HCT116 (cell line): Measurements from ENCODE around the gene CDH22. TPM values are rescaled to one million over a fixed set of nuclear protein-coding genes. Genes with fewer than 3 reads are reported as not detected.
A peak's percentile ranks its signal among the peaks of the same experiment; 100 is the strongest.

Source experiments
- ATAC-seq: fragments of 200-7000 bp; cut with Tn5 transposase; 2 replicates; pipeline ENCODE4 v1.9.1; 2020; ENCODE audit warnings: mild to moderate bottlenecking, moderate library complexity
- BruUV-seq: library from RNA; stranded (reverse); fragments of 400-500 nt; replicated peaks from 2 replicates; lab custom pipeline; 2021; lab: Mats Ljungman, UMichigan
- CTCF ChIA-PET: fragments of 300-600 bp; sonication (Branson Sonifier 250); formaldehyde crosslinking; loops from one replicate; lab custom pipeline; 2021; ENCODE audit warnings: antibody characterized with exemption; lab: Charles Lee
- POLR2A ChIA-PET: fragments of 300-600, 350-600 bp; sonication (Branson Sonifier 250); formaldehyde crosslinking; loops from one replicate; lab custom pipeline; 2021; ENCODE audit warnings: antibody characterized with exemption; lab: Charles Lee
- RAD21 ChIA-PET, 2 experiments: fragments of 300-600 bp; sonication (Branson Sonifier 250); formaldehyde crosslinking; loops; one replicate each; lab custom pipeline; 2023; ENCODE audit warnings: low total read pairs in 2 of 2; ENCODE audit not compliant: uncharacterized antibody in 2 of 2, unreplicated experiment in 2 of 2, low non-redundant PET in 1 of 2; lab: Charles Lee
- DNase-seq: peaks from one replicate; pipeline ENCODE4 v3.0.0-alpha.2; 2010; ENCODE audit warnings: low read depth, low spot score
- H2AFZ ChIP-seq: fragments of 200-600 bp; shearing (Covaris generic), sonication (generic); 2 replicates; pipeline ENCODE4 v1.6.1; 2017; ENCODE audit warnings: low read depth, mixed run types, mixed read lengths, antibody characterized with exemption, low read length; ENCODE audit not compliant: poor library complexity, severe bottlenecking
- H3K27ac ChIP-seq: 2 replicates; pipeline ENCODE4 v1.5.1; 2012; ENCODE audit warnings: low read depth, low read length
- H3K27me3 ChIP-seq: fragments of 200-600 bp; sonication (generic); 2 replicates; pipeline ENCODE4 v1.6.1; 2016; ENCODE audit warnings: mixed run types, low read length, mixed read lengths; ENCODE audit not compliant: insufficient read depth
- H3K36me3 ChIP-seq, 2 experiments: fragments of 200-500 bp in 1 of 2; fragments of 200-600 bp in 1 of 2; sonication (Bioruptor generic) in 1 of 2; sonication (generic) in 1 of 2; 2 replicates each; pipeline versions ENCODE4 v1.5.1 to v1.6.1; 2014 to 2016; ENCODE audit warnings: low read length in 2 of 2, inconsistent platforms in 1 of 2, mixed read lengths in 1 of 2, mixed run types in 1 of 2; ENCODE audit not compliant: insufficient read depth in 2 of 2, control insufficient read depth in 1 of 2
- H3K4me1 ChIP-seq, 2 experiments: fragments of 200-600 bp in 1 of 2; sonication (generic) in 1 of 2; 2 replicates each; pipeline versions ENCODE4 v1.5.1 to v1.6.1; 2012 to 2017; ENCODE audit warnings: low read length in 2 of 2, inconsistent platforms in 1 of 2, mild to moderate bottlenecking in 1 of 2, mixed read lengths in 1 of 2, mixed run types in 1 of 2, moderate library complexity in 1 of 2; ENCODE audit not compliant: insufficient read depth in 2 of 2, control insufficient read depth in 1 of 2
- H3K4me2 ChIP-seq: fragments of 200-600 bp; sonication (generic); 2 replicates; pipeline ENCODE4 v1.6.1; 2017; ENCODE audit warnings: mixed run types, low read length, mixed read lengths
- H3K4me3 ChIP-seq, 2 experiments: fragments of 200-600 bp in 1 of 2; sonication (generic) in 1 of 2; replicated peaks in 1 of 2; 2 replicates each; pipeline ENCODE4 v1.5.1; 2011 to 2016; ENCODE audit warnings: low read length in 2 of 2, control low read depth in 1 of 2, low read depth in 1 of 2, mild to moderate bottlenecking in 1 of 2, mixed read lengths in 1 of 2, mixed run types in 1 of 2
- H3K79me2 ChIP-seq: fragments of 200-600 bp; sonication (generic); 2 replicates; pipeline ENCODE4 v1.6.1; 2017; ENCODE audit warnings: mild to moderate bottlenecking, mixed run types, low read length, moderate library complexity, mixed read lengths; ENCODE audit not compliant: insufficient read depth
- H3K9ac ChIP-seq: fragments of 200-600 bp; sonication (generic); 2 replicates; pipeline ENCODE4 v1.6.1; 2016; ENCODE audit warnings: low read length, mixed read lengths
- H3K9me2 ChIP-seq: fragments of 200-600 bp; sonication (generic), shearing (Covaris generic); 2 replicates; pipeline ENCODE4 v1.6.1; 2017; ENCODE audit warnings: mixed run types, mild to moderate bottlenecking, moderate library complexity; ENCODE audit not compliant: insufficient read depth
- H3K9me3 ChIP-seq, 2 experiments: fragments of 200-500 bp in 1 of 2; fragments of 200-600 bp in 1 of 2; sonication (Bioruptor generic) in 1 of 2; sonication (generic) in 1 of 2; 2 replicates each; pipeline ENCODE4 v1.6.1; 2014 to 2017; ENCODE audit warnings: low read length in 2 of 2, mixed read lengths in 2 of 2, inconsistent platforms in 1 of 2, low read depth in 1 of 2, mild to moderate bottlenecking in 1 of 2, mixed run types in 1 of 2, moderate library complexity in 1 of 2; ENCODE audit not compliant: control insufficient read depth in 1 of 2, insufficient read depth in 1 of 2
- H4K20me1 ChIP-seq: fragments of 200-600 bp; sonication (generic), shearing (Covaris generic); 2 replicates; pipeline ENCODE4 v1.6.1; 2017; ENCODE audit warnings: mixed run types, mild to moderate bottlenecking, moderate library complexity; ENCODE audit not compliant: insufficient read depth
- CTCF ChIP-seq, 3 experiments: fragments of 200-600 bp in 1 of 3; sonication (generic) in 1 of 3; IDR thresholded peaks in 2 of 3; conservative IDR thresholded peaks in 1 of 3; 2 replicates each; pipeline ENCODE4 v1.5.1; 2012 to 2017; ENCODE audit warnings: low read depth in 2 of 3, low read length in 2 of 3, antibody characterized with exemption in 1 of 3, borderline replicate concordance in 1 of 3, control low read depth in 1 of 3, mild to moderate bottlenecking in 1 of 3, mixed read lengths in 1 of 3, mixed run types in 1 of 3, moderate library complexity in 1 of 3; ENCODE audit not compliant: insufficient read depth in 1 of 3
- FOSL1 ChIP-seq: IDR thresholded peaks from 2 replicates; pipeline ENCODE4 v1.6.1; 2012; ENCODE audit warnings: low read depth
- JUND ChIP-seq: IDR thresholded peaks from 2 replicates; pipeline ENCODE4 v1.6.1; 2012
- SRF ChIP-seq: IDR thresholded peaks from 2 replicates; pipeline ENCODE4 v1.6.1; 2012; ENCODE audit warnings: low read depth
- TCF7L2 ChIP-seq: IDR thresholded peaks from 2 replicates; pipeline ENCODE4 v1.7.0; 2011; ENCODE audit warnings: borderline replicate concordance, inconsistent platforms; ENCODE audit not compliant: insufficient read depth, insufficient read length; ENCODE audit errors: extremely low read depth
- ZFX ChIP-seq: fragments of 450-650 bp; IDR thresholded peaks from 2 replicates; pipeline ENCODE4 v1.6.1; 2017
- intact Hi-C: fragments of 100-400 bp; cut with micrococcal nuclease; formaldehyde crosslinking; loops from 2 replicates; pipeline ENCODE4 v1.10.0; 2022
- total RNA-seq: library from RNA; stranded (reverse); gene quantifications from one replicate; pipeline ENCODE4 v1.2.1, GENCODE V29; 2021; ENCODE audit not compliant: unreplicated experiment

CDH22 gene
- total RNA-seq, 1 experiment from 2014 or later: 1.8 TPM

GRCh38 chr20:46215913-46216707, 92.2 kb downstream of the CDH22 start:
- Histone ChIP-seq H2AFZ (peak overlapping the region; percentile 57), H3K27me3 (no peaks in the 10 kb centered on the region), H3K4me3 (peak overlapping the region in 1 of 2 experiments; percentile 39; a peak in 2 of 4 replicates), H3K36me3 (no peaks in the 10 kb centered on the region), H3K9me3 (no peaks in the 10 kb centered on the region), H3K27ac (peak overlapping the region; percentile 51), H3K4me1 (peaks cover 34 to 44% of the 10 kb centered on the region in 2 experiments), H3K9me2 (no peaks in the 10 kb centered on the region), H3K79me2 (no peaks in the 10 kb centered on the region), H3K4me2 (peak overlapping the region; percentile 84), H4K20me1 (no peaks in the 10 kb centered on the region), H3K9ac (peak overlapping the region; percentile 40)
- intact Hi-C loops: no loop called here
- TF ChIP-seq JUND (peak; percentile 57), CTCF (IDR thresholded peaks at IDR 0.05 in 2 of 3, conservative IDR thresholded peaks at IDR 0.05 in 1 of 3; ENCODE audit: borderline replicate concordance in 1 of 3, insufficient read depth in 1 of 3, low read depth in 2 of 3, low read length in 2 of 3) (no peak), TCF7L2 (peak; percentile 32), FOSL1 (peak; percentile 54), ZFX (peak; percentile 32; the same call in 1 of the 2 replicates), SRF (no peak)
- ChIA-PET RAD21 (interaction anchor here in 1 of 2 experiments (0.8 kb wide), 1 partner anchor 9 kb away, joined by 3 read pairs; no protein-coding TSS in a partner anchor), POLR2A (interaction anchor here (1.0 to 1.9 kb wide), 3 partner anchors 9 to 18 kb away, joined by 4 to 6 read pairs (median 5); no protein-coding TSS in a partner anchor), CTCF (interaction anchor here (0.6 kb wide), 1 partner anchor 13 kb away, joined by 3 read pairs; no protein-coding TSS in a partner anchor)
- no TSS peak for BruUV-seq
- ATAC-seq (peak; percentile 85), DNase-seq (peak; percentile 67)
